Astrocyte (in vitro differentiated cells and primary cell): ENCODE data around the gene KCNG2. TPM values are rescaled to one million over a fixed set of nuclear protein-coding genes. Genes with fewer than 3 reads are reported as not detected.

Experiments used
- DNase-seq: peaks from one replicate; pipeline ENCODE4 v3.0.0-alpha.2; 2010; ENCODE audit warnings: low read depth
- FAIRE-seq: peaks from 2 replicates; lab custom pipeline; 2011; peaks lifted over from hg19 to GRCh38; lab: Jason Lieb, UNC
- H2AFZ ChIP-seq: 2 replicates; pipeline ENCODE4 v1.6.0; 2012; ENCODE audit warnings: low read depth, low read length, inconsistent platforms
- H3K27ac ChIP-seq: 2 replicates; pipeline ENCODE4 v1.5.1; 2011; ENCODE audit warnings: low read depth, low read length, inconsistent platforms
- H3K27me3 ChIP-seq: 2 replicates; pipeline ENCODE4 v1.6.0; 2011; ENCODE audit warnings: low read length, inconsistent platforms; ENCODE audit not compliant: insufficient read depth
- H3K36me3 ChIP-seq: 2 replicates; pipeline ENCODE4 v1.5.1; 2011; ENCODE audit warnings: low read length, inconsistent platforms; ENCODE audit not compliant: insufficient read depth
- H3K4me1 ChIP-seq: 2 replicates; pipeline ENCODE4 v1.5.1; 2011; ENCODE audit warnings: low read length, inconsistent platforms; ENCODE audit not compliant: insufficient read depth
- H3K4me2 ChIP-seq: 2 replicates; pipeline ENCODE4 v1.6.0; 2012; ENCODE audit warnings: low read length, inconsistent platforms
- H3K4me3 ChIP-seq: 2 replicates; pipeline ENCODE4 v1.5.1; 2011; ENCODE audit warnings: low read depth, mild to moderate bottlenecking, low read length, inconsistent platforms; ENCODE audit not compliant: insufficient read depth
- H3K79me2 ChIP-seq: 2 replicates; pipeline ENCODE4 v1.6.0; 2012; ENCODE audit warnings: mild to moderate bottlenecking, low read length, inconsistent platforms; ENCODE audit not compliant: insufficient read depth
- H3K9ac ChIP-seq: 2 replicates; pipeline ENCODE4 v1.6.0; 2012; ENCODE audit warnings: mild to moderate bottlenecking, low read length, inconsistent platforms
- H3K9me3 ChIP-seq: 2 replicates; pipeline ENCODE4 v1.5.1; 2012; ENCODE audit warnings: low read depth, mild to moderate bottlenecking, low read length, inconsistent platforms; ENCODE audit not compliant: insufficient read depth
- H4K20me1 ChIP-seq: 2 replicates; pipeline ENCODE4 v1.6.0; 2012; ENCODE audit warnings: low read length, inconsistent platforms; ENCODE audit not compliant: insufficient read depth
- H3K27ac Mint-ChIP-seq: one replicate; pipeline ENCODE4 v1.8.0; 2021; ENCODE audit warnings: mild to moderate bottlenecking, mixed read lengths; ENCODE audit not compliant: unreplicated experiment
- H3K27me3 Mint-ChIP-seq: one replicate; pipeline ENCODE4 v1.8.0; 2021; ENCODE audit warnings: low read depth, mixed read lengths; ENCODE audit not compliant: unreplicated experiment
- H3K36me3 Mint-ChIP-seq: one replicate; pipeline ENCODE4 v1.8.0; 2021; ENCODE audit warnings: low read depth, mixed read lengths; ENCODE audit not compliant: unreplicated experiment
- H3K4me1 Mint-ChIP-seq: one replicate; pipeline ENCODE4 v1.8.0; 2021; ENCODE audit warnings: low read depth, mixed read lengths; ENCODE audit not compliant: unreplicated experiment
- H3K4me3 Mint-ChIP-seq: one replicate; pipeline ENCODE4 v1.8.0; 2021; ENCODE audit warnings: mild to moderate bottlenecking, moderate library complexity, mixed read lengths; ENCODE audit not compliant: unreplicated experiment
- H3K9me3 Mint-ChIP-seq: one replicate; pipeline ENCODE4 v1.8.0; 2021; ENCODE audit warnings: mild to moderate bottlenecking, mixed read lengths; ENCODE audit not compliant: unreplicated experiment
- CTCF ChIP-seq: IDR thresholded peaks from 2 replicates; pipeline ENCODE4 v1.5.1; 2011; ENCODE audit warnings: low read depth, mild to moderate bottlenecking, inconsistent platforms, low read length, moderate library complexity; ENCODE audit not compliant: insufficient read depth
- EZH2 ChIP-seq: IDR thresholded peaks from 2 replicates; pipeline ENCODE4 v1.6.1; 2012; ENCODE audit warnings: mild to moderate bottlenecking, low read length, inconsistent platforms; ENCODE audit not compliant: insufficient read depth
- total RNA-seq: library from RNA; stranded (reverse); gene quantifications from 2 replicates; pipeline ENCODE4 v1.2.1, GENCODE V29; 2021

The KCNG2 gene
- total RNA-seq, 1 donor from 2014 or later: 0.16 TPM

- Histone ChIP-seq H2AFZ (no peak overlapping the region), H3K27ac (no peak overlapping the region), H3K9ac (no peak overlapping the region), H3K27me3 (no peaks in the 10 kb centered on the region), H3K9me3 (no peaks in the 10 kb centered on the region), H3K79me2 (no peaks in the 10 kb centered on the region), H3K4me2 (no peak overlapping the region), H3K4me3 (no peak overlapping the region), H4K20me1 (peaks cover 27% of the 10 kb centered on the region), H3K36me3 (no peaks in the 10 kb centered on the region), H3K4me1 (peaks cover 3% of the 10 kb centered on the region)
- DNase-seq (no peak), FAIRE-seq (no peak)
- peaks cover 7% of the 10 kb centered on the region for H3K9me3 Mint-ChIP-seq
- no peaks in the 10 kb centered on the region for H3K27me3 Mint-ChIP-seq
- H3K27ac Mint-ChIP-seq: no peak overlapping the region
- no peak overlapping the region for H3K4me3 Mint-ChIP-seq
- no peak for TF ChIP-seq EZH2
- no peak for TF ChIP-seq CTCF
- peaks cover 34% of the 10 kb centered on the region for H3K36me3 Mint-ChIP-seq
- no peaks in the 10 kb centered on the region for H3K4me1 Mint-ChIP-seq
Observed at GRCh38 chr18:79916546-79917168, 118.9 kb downstream of the KCNG2 start.

GRCh38 chr18:79917169-79917852 is 119.6 kb downstream of the KCNG2 start:
- H3K79me2 ChIP-seq: no peaks in the 10 kb centered on the region
- peaks cover 25% of the 10 kb centered on the region for H4K20me1 ChIP-seq
- H3K27ac Mint-ChIP-seq: no peak overlapping the region
- no peak for FAIRE-seq
- no peak overlapping the region for H3K4me3 Mint-ChIP-seq
- H3K27me3 Mint-ChIP-seq: no peaks in the 10 kb centered on the region
- no peak for DNase-seq
- H3K4me1 ChIP-seq: peaks cover under 1% of the 10 kb centered on the region
- H3K4me1 Mint-ChIP-seq: no peaks in the 10 kb centered on the region
- H3K9ac ChIP-seq: no peak overlapping the region
- H3K36me3 ChIP-seq: no peaks in the 10 kb centered on the region
- no peak overlapping the region for H3K27ac ChIP-seq
- no peaks in the 10 kb centered on the region for H3K9me3 ChIP-seq
- no peak overlapping the region for H3K4me3 ChIP-seq
- peaks cover 34% of the 10 kb centered on the region for H3K36me3 Mint-ChIP-seq
- no peak overlapping the region for H2AFZ ChIP-seq
- H3K4me2 ChIP-seq: no peak overlapping the region
- no peak for TF ChIP-seq CTCF
- TF ChIP-seq EZH2: no peak
- H3K27me3 ChIP-seq: no peaks in the 10 kb centered on the region
- peaks cover 7% of the 10 kb centered on the region for H3K9me3 Mint-ChIP-seq
